Measurements from ENCODE around the gene MBTPS2. TPM values are rescaled to one million over a fixed set of nuclear protein-coding genes. Genes with fewer than 3 reads are reported as not detected.
"Not testable (repeated sequence)": the region's sequence is repeated elsewhere in the genome, so short reads cannot be mapped to it uniquely, and the experiment has no call there.

The MBTPS2 gene
- total RNA-seq = 1 to 10 TPM; 7.6 to 7.7 TPM

GRCh38 chrX:21839334-21840192, at the start of gene MBTPS2:
Gene MBTPS2 (plus strand): TSS chrX:21839617. CDS start chrX:21839735, 118 bp downstream.
- Mint-ChIP-seq H3K27me3 (ENCODE audit: low read depth) (no peaks in the 10 kb centered on the region), H3K9me3 (no peaks in the 10 kb centered on the region), H3K4me3 (peak within 1 kb of the TSS; percentile 87 to 90), H3K27ac (peak within 1 kb of the TSS; percentile 87), H3K36me3 (ENCODE audit: insufficient read depth in 2 of 2) (peaks cover 0 to 2% of the 10 kb centered on the region in 2 donors), H3K4me1 (ENCODE audit: low read depth) (peaks cover 11% of the 10 kb centered on the region)
- peak; percentile 87 to 89 for ATAC-seq (replicated peaks in 1 of 2)
- peak; percentile 79 to 85 for DNase-seq

- ATAC-seq (replicated peaks in 1 of 2) = no peak
- Mint-ChIP-seq H3K9me3 (peaks cover 0 to 4% of the 10 kb centered on the region in 2 donors), H3K4me3 (no peak overlapping the region), H3K27me3 (ENCODE audit: low read depth) (peaks cover 18% of the 10 kb centered on the region), H3K27ac (no peak overlapping the region), H3K36me3 (ENCODE audit: insufficient read depth in 2 of 2) (no peaks in the 10 kb centered on the region), H3K4me1 (ENCODE audit: low read depth) (no peaks in the 10 kb centered on the region)
- no peak for DNase-seq
Measured at GRCh38 chrX:21798677-21799219, 40.7 kb upstream of the MBTPS2 start.

- peaks cover 18% of the 10 kb centered on the region for H3K27me3 Mint-ChIP-seq (ENCODE audit: low read depth)
- H3K9me3 Mint-ChIP-seq = peaks cover 0 to 4% of the 10 kb centered on the region in 2 donors
- H3K27ac Mint-ChIP-seq = no peak overlapping the region
- no peak for DNase-seq
- H3K36me3 Mint-ChIP-seq (ENCODE audit: insufficient read depth in 2 of 2) = no peaks in the 10 kb centered on the region
- no peaks in the 10 kb centered on the region for H3K4me1 Mint-ChIP-seq (ENCODE audit: low read depth)
- ATAC-seq (replicated peaks in 1 of 2) = no peak
- H3K4me3 Mint-ChIP-seq = no peak overlapping the region
Measured at GRCh38 chrX:21799767-21800166, 39.6 kb upstream of the MBTPS2 start.

- H3K4me1 Mint-ChIP-seq (ENCODE audit: low read depth) = no peaks in the 10 kb centered on the region
Measured at GRCh38 chrX:21800344-21800770, 39.1 kb upstream of the MBTPS2 start.

GRCh38 chrX:21802054-21802670, 37.3 kb upstream of the MBTPS2 start:
- DNase-seq = no peak
- ATAC-seq (replicated peaks in 1 of 2) = no peak
- H3K4me3 Mint-ChIP-seq = no peak overlapping the region
- no peaks in the 10 kb centered on the region for H3K36me3 Mint-ChIP-seq (ENCODE audit: insufficient read depth in 2 of 2)
- peaks cover 18% of the 10 kb centered on the region for H3K27me3 Mint-ChIP-seq (ENCODE audit: low read depth)
- H3K27ac Mint-ChIP-seq = no peak overlapping the region
- peaks cover 0 to 1% of the 10 kb centered on the region in 2 donors for H3K9me3 Mint-ChIP-seq
- no peaks in the 10 kb centered on the region for H3K4me1 Mint-ChIP-seq (ENCODE audit: low read depth)

More at GRCh38 chrX:21800344-21800770, 39.1 kb upstream of the MBTPS2 start:
- H3K4me3 Mint-ChIP-seq = no peak overlapping the region
- H3K36me3 Mint-ChIP-seq (ENCODE audit: insufficient read depth in 2 of 2) = no peaks in the 10 kb centered on the region
- ATAC-seq (replicated peaks in 1 of 2) = no peak
- DNase-seq = no peak
- H3K9me3 Mint-ChIP-seq = peaks cover 0 to 4% of the 10 kb centered on the region in 2 donors
- no peak overlapping the region for H3K27ac Mint-ChIP-seq
- peaks cover 18% of the 10 kb centered on the region for H3K27me3 Mint-ChIP-seq (ENCODE audit: low read depth)

GRCh38 chrX:21802839-21803238, 36.6 kb upstream of the MBTPS2 start:
- Mint-ChIP-seq H3K4me3 (no peak overlapping the region), H3K27ac (no peak overlapping the region), H3K4me1 (ENCODE audit: low read depth) (no peaks in the 10 kb centered on the region), H3K36me3 (ENCODE audit: insufficient read depth in 2 of 2) (no peaks in the 10 kb centered on the region), H3K9me3 (peaks cover 0 to 1% of the 10 kb centered on the region in 2 donors), H3K27me3 (ENCODE audit: low read depth) (peaks cover 22% of the 10 kb centered on the region)
- ATAC-seq (replicated peaks in 1 of 2) = no peak
- no peak for DNase-seq

- Mint-ChIP-seq H3K9me3 (peaks cover 3 to 4% of the 10 kb centered on the region in 2 donors), H3K4me1 (ENCODE audit: low read depth) (no peaks in the 10 kb centered on the region), H3K27me3 (ENCODE audit: low read depth) (peaks cover 14% of the 10 kb centered on the region), H3K27ac (no peak overlapping the region), H3K36me3 (ENCODE audit: insufficient read depth in 2 of 2) (no peaks in the 10 kb centered on the region), H3K4me3 (no peak overlapping the region)
- no peak for DNase-seq
- ATAC-seq (replicated peaks in 1 of 2) = no peak
Measured at GRCh38 chrX:21806691-21807090, 32.7 kb upstream of the MBTPS2 start.

- no peaks in the 10 kb centered on the region for H3K4me1 Mint-ChIP-seq (ENCODE audit: low read depth)
- peaks cover 14% of the 10 kb centered on the region for H3K27me3 Mint-ChIP-seq (ENCODE audit: low read depth)
- peaks cover 4% of the 10 kb centered on the region in 2 donors for H3K9me3 Mint-ChIP-seq
- no peak overlapping the region for H3K27ac Mint-ChIP-seq
- ATAC-seq (replicated peaks in 1 of 2) (no peak), DNase-seq (no peak)
- no peak overlapping the region for H3K4me3 Mint-ChIP-seq
- H3K36me3 Mint-ChIP-seq (ENCODE audit: insufficient read depth in 2 of 2) = peaks cover 0 to 1% of the 10 kb centered on the region in 2 donors
Measured at GRCh38 chrX:21811832-21812231, 27.6 kb upstream of the MBTPS2 start.

GRCh38 chrX:21812628-21813027, 26.8 kb upstream of the MBTPS2 start:
- DNase-seq (no peak), ATAC-seq (replicated peaks in 1 of 2) (no peak)
- Mint-ChIP-seq H3K27ac (peak overlapping the region; percentile 12), H3K9me3 (peaks cover 4% of the 10 kb centered on the region in 2 donors), H3K36me3 (ENCODE audit: insufficient read depth in 2 of 2) (peaks cover 0 to 1% of the 10 kb centered on the region in 2 donors), H3K4me3 (no peak overlapping the region), H3K4me1 (ENCODE audit: low read depth) (no peaks in the 10 kb centered on the region), H3K27me3 (ENCODE audit: low read depth) (peaks cover 9% of the 10 kb centered on the region)

GRCh38 chrX:21813612-21814368, 25.6 kb upstream of the MBTPS2 start:
- H3K4me3 Mint-ChIP-seq = no peak overlapping the region
- ATAC-seq (replicated peaks in 1 of 2) = no peak
- H3K36me3 Mint-ChIP-seq (ENCODE audit: insufficient read depth in 2 of 2) = peaks cover 0 to 1% of the 10 kb centered on the region in 2 donors
- peaks cover 5% of the 10 kb centered on the region for H3K27me3 Mint-ChIP-seq (ENCODE audit: low read depth)
- H3K9me3 Mint-ChIP-seq = peaks cover 4% of the 10 kb centered on the region in 2 donors
- no peak for DNase-seq
- no peak overlapping the region for H3K27ac Mint-ChIP-seq
- no peaks in the 10 kb centered on the region for H3K4me1 Mint-ChIP-seq (ENCODE audit: low read depth)

GRCh38 chrX:21816136-21816535, 23.3 kb upstream of the MBTPS2 start:
- ATAC-seq (replicated peaks in 1 of 2) (no peak), DNase-seq (no peak)
- Mint-ChIP-seq H3K9me3 (peaks cover 4 to 7% of the 10 kb centered on the region in 2 donors), H3K4me3 (no peak overlapping the region), H3K4me1 (ENCODE audit: low read depth) (no peaks in the 10 kb centered on the region), H3K36me3 (ENCODE audit: insufficient read depth in 2 of 2) (peaks cover 0 to 1% of the 10 kb centered on the region in 2 donors), H3K27ac (no peak overlapping the region), H3K27me3 (ENCODE audit: low read depth) (peaks cover under 1% of the 10 kb centered on the region)

GRCh38 chrX:21820170-21820569, 19.2 kb upstream of the MBTPS2 start:
- H3K4me3 Mint-ChIP-seq; H3K36me3 Mint-ChIP-seq (ENCODE audit: insufficient read depth in 2 of 2); H3K4me1 Mint-ChIP-seq (ENCODE audit: low read depth); H3K27ac Mint-ChIP-seq; H3K9me3 Mint-ChIP-seq; ATAC-seq (replicated peaks in 1 of 2); DNase-seq; H3K27me3 Mint-ChIP-seq (ENCODE audit: low read depth): not testable (repeated sequence)

Data from activated T-cell treated with anti-CD3 and anti-CD28 coated beads, Interleukin-2, amount 50 U/mL, for 72 hours (primary cell).